CD4-positive, alpha-beta T cell treated with Interferon alpha-2 for 1 hour (primary cell): ENCODE measurements around the gene FAM181A.

ENCODE experiments used
- DNase-seq, 2 donors: peaks; one replicate each; pipeline ENCODE4 v3.0.0-alpha.2; 2020 to 2022

FAM181A gene

GRCh38 chr14:93930296-93930988, 3.3 kb downstream of the FAM181A start:
- no peak for DNase-seq

DNA sequence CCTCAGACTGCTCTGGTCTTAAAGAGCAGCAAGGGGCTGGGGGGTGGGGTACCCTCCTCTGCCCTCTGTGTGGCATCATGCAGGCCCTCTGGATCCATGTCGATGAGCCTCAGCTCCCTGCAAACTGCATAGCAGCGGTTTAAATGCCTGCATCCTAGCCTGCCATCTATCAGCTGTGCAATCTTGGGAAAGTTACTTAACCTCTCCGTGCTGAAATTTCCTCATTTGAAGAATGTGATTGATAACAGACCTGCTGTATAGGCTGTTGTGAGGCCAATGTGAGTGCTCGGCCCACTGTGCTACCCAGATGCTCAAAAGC, 3.8 kb downstream of the FAM181A start:
- DNase-seq = no peak

DNA sequence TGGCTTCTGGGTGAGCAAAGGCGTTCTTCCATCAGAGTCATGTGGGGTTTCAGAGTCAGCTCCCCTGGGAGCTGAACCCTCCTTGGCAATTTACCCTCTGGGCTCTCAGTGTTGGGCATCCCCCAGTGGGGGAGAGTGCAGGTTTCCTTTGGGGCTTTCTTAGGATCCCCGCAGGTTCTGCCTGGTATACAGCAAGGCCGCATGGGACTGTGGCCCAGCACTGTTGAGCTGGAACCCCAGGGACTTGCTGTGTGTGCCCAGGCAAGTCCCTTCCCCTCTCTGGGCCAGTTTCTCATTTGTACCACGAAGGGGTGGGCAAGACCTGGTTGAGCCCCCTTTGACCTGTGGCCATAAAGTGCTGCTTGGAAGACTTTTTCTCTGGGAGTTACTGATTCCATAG, 5.5 kb downstream of the FAM181A start:
- no peak for DNase-seq

- no peak for DNase-seq
Observed at GRCh38 chr14:93935213-93935612, 8.1 kb downstream of the FAM181A start.

GRCh38 chr14:93936245-93936644, 9.1 kb downstream of the FAM181A start:
- DNase-seq = peak in 1 of 2 donors; percentile 32

- no peak for DNase-seq
Observed at GRCh38 chr14:93936926-93937325, 9.8 kb downstream of the FAM181A start.

DNA sequence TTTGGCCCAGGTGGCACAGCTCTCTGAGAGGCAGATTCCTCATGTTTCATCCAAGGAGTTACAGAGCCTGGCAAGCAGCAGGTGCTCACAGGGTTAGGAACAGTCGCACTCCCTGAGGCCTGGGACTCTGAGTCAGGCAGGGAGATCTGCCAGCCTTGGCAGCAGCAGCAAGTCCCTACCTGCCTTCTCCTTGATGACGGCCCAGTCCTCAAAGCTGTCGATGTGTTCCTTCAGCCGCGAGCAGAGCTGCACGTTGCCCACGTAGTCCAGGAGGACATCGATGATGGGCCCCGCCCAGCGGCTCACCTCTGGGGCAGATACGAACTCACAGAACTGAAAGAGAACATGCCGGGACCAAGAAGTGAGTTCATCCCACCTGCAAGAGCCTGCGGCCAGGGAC, 10.4 kb downstream of the FAM181A start:
- DNase-seq = no peak

GRCh38 chr14:93938751-93939303, 11.7 kb downstream of the FAM181A start:
- no peak for DNase-seq

- DNase-seq = peak; percentile 86 to 91
Observed at GRCh38 chr14:93939304-93940229, 12.4 kb downstream of the FAM181A start.

DNA sequence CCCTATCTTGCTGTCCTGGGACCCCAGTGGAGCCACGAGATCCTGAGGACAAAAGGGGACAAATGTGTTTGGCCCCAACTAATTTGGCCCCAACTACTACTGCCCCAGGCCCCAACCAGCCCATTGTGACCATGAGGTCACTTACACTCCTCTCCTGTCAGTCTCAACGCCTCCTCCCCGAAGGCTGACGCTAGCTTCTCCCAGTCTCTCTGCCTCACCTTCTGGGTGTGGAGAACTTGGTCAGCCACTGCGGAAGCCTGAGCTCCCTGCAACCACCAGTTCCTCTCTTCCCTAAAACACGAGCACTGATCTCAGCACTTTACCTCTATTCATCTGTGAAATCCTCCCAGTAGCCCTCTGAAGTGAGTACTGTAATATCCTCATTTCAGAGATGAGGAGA, 13.3 kb downstream of the FAM181A start:
- no peak for DNase-seq

DNA sequence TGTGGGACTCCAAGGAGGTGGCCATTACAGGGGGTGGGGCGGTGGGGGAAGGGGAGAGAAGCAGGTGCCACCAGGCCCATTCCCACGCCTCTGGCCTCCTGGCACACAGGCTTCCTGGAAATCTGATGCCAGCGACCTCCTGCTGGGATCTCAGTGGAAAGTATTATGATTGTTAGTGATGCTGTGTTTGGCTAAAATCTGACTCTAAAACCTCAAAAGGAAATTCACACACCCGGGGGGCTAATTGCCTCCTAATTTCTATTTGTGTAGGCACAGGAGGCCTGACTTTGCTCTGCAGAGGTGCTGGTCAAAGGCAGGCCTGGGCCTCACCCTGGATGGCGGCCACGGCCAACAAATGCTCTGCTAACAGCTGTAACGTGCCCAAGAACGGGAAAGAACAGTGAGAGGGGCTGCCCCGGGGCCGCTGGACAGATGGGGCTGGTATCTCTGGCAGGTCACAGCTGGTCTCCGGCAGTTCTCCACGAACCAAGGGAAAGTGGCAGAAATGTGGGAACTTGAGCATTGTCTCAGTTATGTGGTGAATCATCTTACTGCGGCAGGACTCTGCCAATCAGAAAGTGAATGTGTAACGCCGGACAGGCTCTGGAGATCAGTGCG, 14.3 kb downstream of the FAM181A start:
- DNase-seq = no peak

DNA sequence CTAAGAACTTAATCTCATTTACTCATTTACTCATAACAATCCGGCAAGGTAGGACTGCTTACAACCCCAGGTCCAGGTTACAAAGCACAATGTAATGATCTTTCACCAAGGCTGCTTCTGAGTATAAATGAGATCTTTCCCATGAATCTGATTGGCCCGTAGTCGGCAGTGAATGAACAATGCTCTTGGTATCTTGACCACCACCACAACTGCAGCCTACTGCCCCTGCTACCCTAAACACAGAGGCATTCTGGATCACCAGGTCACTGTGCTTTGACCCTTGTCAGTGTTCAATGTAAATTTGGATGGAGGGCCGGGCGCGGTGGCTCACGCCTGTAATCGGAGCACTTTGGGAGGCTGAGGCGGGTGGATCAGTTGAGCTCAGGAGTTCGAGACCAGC, 15.9 kb downstream of the FAM181A start:
- no peak for DNase-seq

DNA sequence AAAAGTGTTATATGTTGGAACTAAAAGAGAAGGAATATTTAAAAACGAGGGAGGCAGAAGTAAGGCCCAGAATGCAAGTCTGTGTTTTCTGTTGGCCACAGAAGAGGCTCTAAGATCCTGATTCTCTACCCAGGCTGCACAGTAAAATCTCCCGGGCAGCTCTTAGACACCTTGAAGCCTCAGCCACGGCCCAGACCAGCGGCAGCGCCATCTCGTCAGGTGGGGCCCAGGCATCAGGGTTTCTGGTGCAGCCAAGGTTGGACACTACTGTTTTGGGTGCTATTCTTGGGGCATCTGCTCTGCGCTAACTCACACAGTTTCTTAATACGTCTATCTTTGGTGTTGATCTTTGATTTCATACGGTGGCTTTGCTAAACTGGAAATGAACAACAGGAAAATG, 16.8 kb downstream of the FAM181A start:
- no peak for DNase-seq

- no peak for DNase-seq
Observed at GRCh38 chr14:93944348-93945069, 17.4 kb downstream of the FAM181A start.

DNA sequence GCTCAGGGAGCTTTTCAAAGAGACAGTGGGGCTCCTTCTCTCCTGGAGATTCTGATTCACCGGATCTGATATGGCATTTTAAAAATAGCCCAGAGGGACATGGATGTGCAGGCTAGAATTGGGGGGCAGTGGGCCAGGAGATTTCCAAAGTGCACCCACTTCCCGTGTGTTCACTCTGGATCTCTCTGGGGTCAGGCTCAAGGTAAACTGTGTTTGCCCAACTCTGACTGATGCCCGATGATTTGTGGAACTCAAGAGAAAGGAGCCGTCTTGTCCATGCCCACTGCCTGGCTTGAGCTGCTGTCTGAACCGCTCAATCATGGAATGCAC, 17.9 kb downstream of the FAM181A start:
- no peak for DNase-seq

- DNase-seq = no peak
Observed at GRCh38 chr14:93946104-93946503, 19.0 kb downstream of the FAM181A start.

GRCh38 chr14:93946541-93947090, 19.5 kb downstream of the FAM181A start:
- no peak for DNase-seq

- no peak for DNase-seq
Observed at GRCh38 chr14:93947282-93947681, 20.1 kb downstream of the FAM181A start.

DNA sequence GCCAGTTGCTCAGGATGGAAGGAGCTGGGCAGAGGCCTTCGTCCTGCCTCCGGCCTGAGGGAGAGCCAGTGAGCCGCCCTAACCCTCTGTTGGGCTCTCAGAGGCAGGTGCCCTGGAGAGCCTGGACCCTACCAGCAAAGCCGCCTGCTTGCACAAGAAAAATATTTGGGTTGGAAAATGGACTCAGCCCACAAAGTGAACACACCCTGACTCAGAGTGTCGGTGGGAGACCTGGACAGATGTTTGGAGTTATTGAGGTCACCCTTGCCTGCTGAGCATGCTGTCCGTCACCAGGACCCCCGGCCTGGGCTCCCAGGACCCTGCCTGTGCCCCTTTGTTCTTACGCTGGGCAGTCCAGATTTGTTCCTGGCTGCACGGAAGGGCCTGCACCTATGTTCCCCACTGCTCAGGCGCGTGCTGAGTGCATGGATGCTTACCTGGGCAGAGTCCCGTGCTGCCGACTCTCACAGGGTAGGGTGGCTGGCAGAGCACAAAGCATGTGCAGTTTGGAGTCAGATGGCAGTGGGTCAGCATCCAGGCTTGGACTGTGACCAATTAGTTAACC, 22.4 kb downstream of the FAM181A start:
- no peak for DNase-seq

- DNase-seq = no peak
Observed at GRCh38 chr14:93950948-93951634, 23.9 kb downstream of the FAM181A start.

DNA sequence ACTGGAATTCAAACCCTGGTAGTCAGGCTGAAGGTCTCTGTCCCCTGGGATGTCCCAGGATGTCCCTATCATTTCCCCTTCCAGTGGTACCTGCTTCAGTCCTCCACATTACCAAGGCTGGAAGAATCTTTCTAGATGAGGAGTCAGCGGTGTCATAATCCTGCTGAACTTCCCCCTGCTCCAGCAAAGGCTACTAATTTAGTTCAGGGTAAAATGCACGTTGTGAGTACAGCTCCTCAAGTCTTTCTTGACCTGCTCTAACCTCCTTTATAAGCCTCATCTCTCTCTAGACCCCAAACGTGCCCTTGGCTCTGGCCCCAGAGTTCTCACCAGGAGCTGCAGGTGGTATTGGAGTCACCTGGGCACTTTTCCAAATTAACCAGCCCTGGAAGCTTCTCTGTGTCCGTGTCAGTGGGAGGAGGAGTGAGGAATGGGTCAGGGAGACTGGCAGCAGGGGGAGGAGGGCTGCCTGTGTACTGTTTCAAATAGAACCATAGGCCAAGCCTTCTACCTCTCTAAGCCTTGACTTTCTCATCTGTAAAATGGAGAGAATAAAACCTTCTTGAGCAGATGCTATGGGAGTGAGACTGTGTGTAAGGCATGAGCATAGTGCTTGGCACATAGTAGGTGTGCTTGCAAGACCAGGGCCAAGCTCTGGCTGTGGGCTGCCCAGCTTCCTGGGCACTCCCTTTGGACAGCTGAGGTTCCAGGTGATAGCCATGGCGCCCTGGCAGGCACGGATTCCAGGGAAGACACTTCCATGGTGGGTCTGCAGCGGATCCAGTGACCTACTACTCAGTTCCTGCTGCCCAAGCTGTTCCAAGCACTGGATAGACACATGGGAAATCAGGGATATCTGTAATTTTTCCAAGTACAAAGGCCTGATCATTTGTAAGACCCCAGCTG, 24.7 kb downstream of the FAM181A start:
- DNase-seq = no peak
